Measurements from ENCODE around the gene COX7A2L.

Gene COX7A2L

DNA sequence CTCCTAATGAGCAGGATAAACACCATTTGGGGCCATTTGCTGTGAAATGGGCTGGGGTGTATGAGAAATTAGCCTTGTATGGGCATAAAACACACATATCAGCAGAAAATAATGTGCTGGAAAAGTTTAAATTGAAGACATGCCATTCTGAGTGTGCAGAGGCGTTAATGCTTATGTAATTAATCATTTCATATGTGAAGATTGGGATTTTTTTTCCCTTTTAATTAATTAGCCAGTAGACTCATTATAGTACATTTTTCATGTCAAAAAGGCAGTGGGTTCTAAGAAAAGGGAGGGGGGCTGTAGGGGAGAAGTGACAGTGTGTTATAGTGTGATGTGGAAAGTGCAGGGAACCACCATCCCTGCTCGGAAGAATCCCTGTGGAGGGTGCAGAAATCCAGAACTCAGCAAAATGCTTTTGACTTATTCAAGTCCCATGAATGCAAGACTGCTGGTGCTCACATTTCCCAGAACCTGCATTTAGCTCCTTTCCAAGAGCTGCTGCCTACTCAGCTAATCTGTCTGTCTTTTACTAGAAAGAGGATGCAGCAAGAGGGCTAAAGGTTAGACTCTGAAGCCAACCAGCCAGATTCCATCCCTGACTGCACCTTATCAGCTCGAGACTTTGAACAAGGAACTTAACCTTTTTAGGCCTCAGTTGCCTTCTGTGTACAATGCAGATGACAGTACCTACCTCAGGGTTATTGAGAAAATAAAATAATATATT is 11.6 kb upstream of the COX7A2L start:
- Histone ChIP-seq H2AK5ac (ENCODE audit: low read depth, low read length) (no peak overlapping the region), H3K9ac (ENCODE audit: low read depth, low read length, poor library complexity) (no peak overlapping the region), H3K4me1 (ENCODE audit: control insufficient read depth in 2 of 2, insufficient read depth in 1 of 2, low read depth in 1 of 2, low read length in 2 of 2) (peaks cover 0 to 2% of the 10 kb centered on the region in 2 donors), H3K4me2 (ENCODE audit: insufficient read depth, low read length, poor library complexity, severe bottlenecking) (no peak overlapping the region), H3K14ac (ENCODE audit: low read length) (no peak overlapping the region), H3K23ac (ENCODE audit: low read depth, low read length, poor library complexity) (no peak overlapping the region), H2BK120ac (ENCODE audit: low read depth, low read length) (no peak overlapping the region), H2BK12ac (ENCODE audit: low read length) (no peak overlapping the region), H3K4me3 (ENCODE audit: low read length in 2 of 2) (no peak overlapping the region), H3K36me3 (replicated peaks in 1 of 2; ENCODE audit: control insufficient read depth in 2 of 2, insufficient read depth in 2 of 2, low read length in 2 of 2) (no peaks in the 10 kb centered on the region), H4K8ac (ENCODE audit: low read depth, low read length) (no peak overlapping the region), H2AFZ (ENCODE audit: low read length) (peak overlapping the region; percentile 72), H3K9me3 (replicated peaks in 1 of 2; ENCODE audit: control insufficient read depth in 2 of 2, insufficient read depth in 1 of 2, low read depth in 1 of 2, low read length in 2 of 2) (no peaks in the 10 kb centered on the region), H4K91ac (ENCODE audit: low read depth, low read length, poor library complexity) (no peak overlapping the region), H3K4ac (ENCODE audit: low read length) (no peak overlapping the region), H2BK5ac (ENCODE audit: low read length) (no peak overlapping the region), H3K27me3 (ENCODE audit: control insufficient read depth in 3 of 3, insufficient read depth in 3 of 3, low read depth in 1 of 3, low read length in 3 of 3) (peaks cover 0 to 11% (median 0%) of the 10 kb centered on the region in 3 experiments), H3K79me1 (ENCODE audit: low read depth, low read length) (no peaks in the 10 kb centered on the region), H3K27ac (replicated peaks; ENCODE audit: low read length) (no peak overlapping the region), H2BK15ac (ENCODE audit: low read length) (no peak overlapping the region), H3K18ac (ENCODE audit: low read length) (no peak overlapping the region)
- no peak for DNase-seq (ENCODE audit: low spot score)
- no CpG with 5 or more reads among the region's 3 CpGs for WGBS, 2 donors (ENCODE audit: extremely low coverage in 2 of 2, insufficient read length in 2 of 2, insufficient replicate concordance in 1 of 2)

DNA sequence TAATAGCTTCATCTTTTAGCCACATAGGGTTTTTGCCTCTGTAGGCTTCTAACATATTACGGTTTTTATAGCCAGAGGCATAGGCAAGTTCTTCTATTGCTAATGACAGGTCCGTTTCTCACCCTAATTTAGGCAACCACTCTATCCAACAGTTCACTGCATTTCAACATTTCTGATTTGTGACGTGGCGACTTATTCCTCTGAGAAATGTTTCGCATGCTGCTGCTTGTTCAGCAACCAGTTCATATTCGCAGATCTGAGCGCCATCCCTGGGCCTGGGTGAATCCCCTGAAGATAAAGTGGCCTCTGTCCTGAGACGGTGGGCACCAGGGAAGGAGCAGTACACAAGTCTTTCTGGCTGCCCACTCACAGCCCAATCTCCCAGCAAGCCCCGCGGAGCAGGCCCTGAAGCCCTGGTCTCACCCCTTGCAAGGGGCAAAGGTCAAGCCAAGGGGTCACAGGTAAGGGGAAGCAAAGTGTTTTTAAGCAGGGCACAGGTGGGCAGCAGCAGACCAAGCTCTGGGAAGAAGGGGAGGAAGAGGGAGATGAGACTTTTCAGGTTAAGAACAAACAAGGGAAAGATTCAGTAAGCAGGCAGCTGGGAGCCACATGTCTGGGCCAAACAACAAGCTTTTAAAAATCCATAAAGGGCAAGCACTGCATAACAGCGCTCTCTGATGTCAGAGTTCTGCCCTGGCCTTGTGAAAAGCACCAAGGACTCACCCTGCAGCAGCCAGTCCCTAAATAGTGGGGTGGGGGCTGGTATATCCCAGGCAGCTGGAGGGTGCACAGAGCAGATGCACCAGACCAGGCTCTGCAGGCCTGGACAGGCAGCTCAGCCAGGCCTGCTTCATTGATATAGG is 10.8 kb upstream of the COX7A2L start:
- Histone ChIP-seq H3K36me3 (replicated peaks in 1 of 2; ENCODE audit: control insufficient read depth in 2 of 2, insufficient read depth in 2 of 2, low read length in 2 of 2) (no peaks in the 10 kb centered on the region), H3K4ac (ENCODE audit: low read length) (no peak overlapping the region), H3K18ac (ENCODE audit: low read length) (peak overlapping the region; percentile 11), H2BK12ac (ENCODE audit: low read length) (no peak overlapping the region), H2BK5ac (ENCODE audit: low read length) (no peak overlapping the region), H3K14ac (ENCODE audit: low read length) (no peak overlapping the region), H3K9me3 (replicated peaks in 1 of 2; ENCODE audit: control insufficient read depth in 2 of 2, insufficient read depth in 1 of 2, low read depth in 1 of 2, low read length in 2 of 2) (no peaks in the 10 kb centered on the region), H2AFZ (ENCODE audit: low read length) (peak overlapping the region; percentile 72), H3K23ac (ENCODE audit: low read depth, low read length, poor library complexity) (no peak overlapping the region), H3K27ac (replicated peaks; ENCODE audit: low read length) (no peak overlapping the region), H2BK15ac (ENCODE audit: low read length) (no peak overlapping the region), H3K4me1 (ENCODE audit: control insufficient read depth in 2 of 2, insufficient read depth in 1 of 2, low read depth in 1 of 2, low read length in 2 of 2) (peaks cover 0 to 2% of the 10 kb centered on the region in 2 donors), H3K27me3 (ENCODE audit: control insufficient read depth in 3 of 3, insufficient read depth in 3 of 3, low read depth in 1 of 3, low read length in 3 of 3) (peaks cover 0 to 19% (median 0%) of the 10 kb centered on the region in 3 experiments), H4K91ac (ENCODE audit: low read depth, low read length, poor library complexity) (no peak overlapping the region), H2BK120ac (ENCODE audit: low read depth, low read length) (no peak overlapping the region), H2AK5ac (ENCODE audit: low read depth, low read length) (no peak overlapping the region), H3K79me1 (ENCODE audit: low read depth, low read length) (no peaks in the 10 kb centered on the region), H3K4me3 (ENCODE audit: low read length in 2 of 2) (no peak overlapping the region), H4K8ac (ENCODE audit: low read depth, low read length) (peak overlapping the region; percentile 24), H3K9ac (ENCODE audit: low read depth, low read length, poor library complexity) (peak overlapping the region; percentile 9), H3K4me2 (ENCODE audit: insufficient read depth, low read length, poor library complexity, severe bottlenecking) (no peak overlapping the region)
- no CpG with 5 or more reads among the region's 11 CpGs for WGBS, 2 donors (ENCODE audit: extremely low coverage in 2 of 2, insufficient read length in 2 of 2, insufficient replicate concordance in 1 of 2)
- no peak for DNase-seq (ENCODE audit: low spot score)

DNA sequence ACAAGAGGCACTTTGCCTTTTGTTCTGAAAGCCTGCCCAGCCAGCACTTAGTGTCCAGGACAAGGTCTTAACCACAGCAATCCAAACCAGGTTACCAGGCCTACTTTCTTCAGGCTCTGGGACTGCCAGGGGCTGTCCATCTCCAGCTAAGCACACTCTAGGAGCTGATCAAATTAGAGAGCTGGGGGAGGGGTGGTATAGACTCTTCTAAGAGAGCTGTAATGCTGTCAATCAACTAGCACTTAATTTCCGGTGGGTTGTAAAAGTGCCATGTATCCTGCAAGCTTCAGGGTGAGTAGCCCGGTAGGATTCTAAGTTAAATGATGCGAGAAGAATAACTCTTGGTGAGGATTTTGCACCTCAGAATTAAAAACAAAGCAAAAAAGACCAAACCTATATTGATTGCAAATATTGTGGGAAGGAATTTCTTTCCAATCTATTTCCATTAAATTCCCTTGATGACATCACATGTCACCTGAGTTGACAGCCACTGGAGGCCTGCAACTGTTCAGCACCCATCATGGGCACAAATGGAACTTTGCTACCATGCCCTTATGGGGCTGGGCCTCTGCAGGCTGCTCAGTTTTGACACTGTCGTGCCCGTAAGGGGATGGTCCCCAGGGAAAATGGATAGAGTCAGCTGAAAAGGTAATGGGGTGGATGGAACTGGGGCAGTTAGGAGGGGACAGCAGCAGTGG is 8.7 kb upstream of the COX7A2L start:
- no peak overlapping the region for H2BK5ac ChIP-seq (ENCODE audit: low read length)
- H3K18ac ChIP-seq (ENCODE audit: low read length), result no peak overlapping the region
- no peaks in the 10 kb centered on the region for H3K36me3 ChIP-seq (replicated peaks in 1 of 2; ENCODE audit: control insufficient read depth in 2 of 2, insufficient read depth in 2 of 2, low read length in 2 of 2)
- WGBS, 2 donors (ENCODE audit: extremely low coverage in 2 of 2, insufficient read length in 2 of 2, insufficient replicate concordance in 1 of 2), result no CpG with 5 or more reads among the region's 5 CpGs
- no peak overlapping the region for H3K14ac ChIP-seq (ENCODE audit: low read length)
- H4K91ac ChIP-seq (ENCODE audit: low read depth, low read length, poor library complexity), result no peak overlapping the region
- H2AK5ac ChIP-seq (ENCODE audit: low read depth, low read length), result no peak overlapping the region
- no peak for DNase-seq (ENCODE audit: low spot score)
- H3K4me3 ChIP-seq (ENCODE audit: low read length in 2 of 2), result no peak overlapping the region
- H3K4me1 ChIP-seq (ENCODE audit: control insufficient read depth in 2 of 2, insufficient read depth in 1 of 2, low read depth in 1 of 2, low read length in 2 of 2), result peaks cover 0 to 2% of the 10 kb centered on the region in 2 donors
- no peak overlapping the region for H4K8ac ChIP-seq (ENCODE audit: low read depth, low read length)
- H3K27ac ChIP-seq (replicated peaks; ENCODE audit: low read length), result no peak overlapping the region
- no peaks in the 10 kb centered on the region for H3K79me1 ChIP-seq (ENCODE audit: low read depth, low read length)
- no peak overlapping the region for H3K23ac ChIP-seq (ENCODE audit: low read depth, low read length, poor library complexity)
- H2BK15ac ChIP-seq (ENCODE audit: low read length), result no peak overlapping the region
- H2AFZ ChIP-seq (ENCODE audit: low read length), result peak overlapping the region; percentile 82
- H3K9me3 ChIP-seq (replicated peaks in 1 of 2; ENCODE audit: control insufficient read depth in 2 of 2, insufficient read depth in 1 of 2, low read depth in 1 of 2, low read length in 2 of 2), result no peaks in the 10 kb centered on the region
- H3K27me3 ChIP-seq (ENCODE audit: control insufficient read depth in 3 of 3, insufficient read depth in 3 of 3, low read depth in 1 of 3, low read length in 3 of 3), result peaks cover 0 to 36% (median 0%) of the 10 kb centered on the region in 3 experiments
- H2BK120ac ChIP-seq (ENCODE audit: low read depth, low read length), result no peak overlapping the region
- no peak overlapping the region for H2BK12ac ChIP-seq (ENCODE audit: low read length)
- no peak overlapping the region for H3K4me2 ChIP-seq (ENCODE audit: insufficient read depth, low read length, poor library complexity, severe bottlenecking)
- no peak overlapping the region for H3K9ac ChIP-seq (ENCODE audit: low read depth, low read length, poor library complexity)
- no peak overlapping the region for H3K4ac ChIP-seq (ENCODE audit: low read length)

Measured in neuronal stem cell (in vitro differentiated cells).